Measurements from ENCODE around the gene MAGI2.

DNA sequence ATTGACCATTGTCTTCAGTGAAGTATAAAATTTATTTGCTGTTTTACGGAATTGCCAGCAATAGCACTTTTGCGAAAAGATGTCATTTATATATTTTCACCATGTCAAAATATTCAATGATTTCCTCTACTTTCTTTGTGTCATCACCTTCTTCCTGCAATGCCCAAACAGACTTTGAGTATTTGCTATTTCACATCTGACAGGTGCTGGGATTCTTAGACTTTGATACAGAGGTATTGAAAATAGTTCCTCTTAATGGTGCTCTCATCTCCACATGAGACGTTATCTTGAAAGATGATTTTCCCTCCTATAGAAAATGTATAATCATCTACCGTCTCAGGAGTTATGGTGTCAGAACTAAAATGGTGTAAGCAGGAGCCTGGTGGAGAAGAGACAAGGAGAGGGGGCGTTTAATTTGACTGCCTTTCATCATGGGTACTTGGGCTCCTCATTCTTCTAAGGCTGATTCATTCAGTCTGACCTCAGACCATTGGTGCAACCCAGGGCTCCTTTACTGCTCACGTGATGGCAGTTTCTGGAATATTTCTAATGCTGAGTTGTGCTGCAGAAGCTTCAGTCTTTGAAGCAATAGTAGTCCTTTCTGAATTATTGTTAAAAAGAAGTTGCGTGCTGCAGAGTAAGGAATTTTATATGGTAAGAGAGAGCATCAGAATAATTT, 1250.3 kb downstream of the MAGI2 start:
- TF ChIP-seq POLR2A (IDR thresholded peaks at IDR 0.05) (no peak), CTCF (IDR thresholded peaks at IDR 0.05) (no peak)

Data from body of pancreas (tissue), 4 donors.